Ovary (tissue), 3 donors: Measurements from ENCODE around the gene SP2.

Experiments used
- CTCF ChIP-seq, 3 donors: fragments of 450-650 bp in 2 of 3; fragments of 200-600 bp in 1 of 3; IDR thresholded peaks; one replicate each; pipeline versions ENCODE4 v1.5.1 to v1.8.0; 2016 to 2022; ENCODE audit warnings: antibody characterized with exemption in 3 of 3, mild to moderate bottlenecking in 1 of 3
- POLR2A ChIP-seq: fragments of 450-650 bp; IDR thresholded peaks from one replicate; pipeline ENCODE4 v1.6.1; 2017; ENCODE audit warnings: antibody characterized with exemption, mild to moderate bottlenecking, moderate library complexity
- donor health status: DM: no; HTN: no; CAD: no.

- TF ChIP-seq POLR2A, result no peak
- no peak for TF ChIP-seq CTCF (IDR thresholded peaks at IDR 0.05)
Observed at GRCh38 chr17:47934856-47935255, 38.8 kb downstream of the SP2 start.
